Measurements from ENCODE around the gene KLF7. TPM values are rescaled to one million over a fixed set of nuclear protein-coding genes. Genes with fewer than 3 reads are reported as not detected.

KLF7 gene
- total RNA-seq, 1 donor from 2014 or later, result 120 TPM

GRCh38 chr2:207111757-207112156, 54.0 kb downstream of the KLF7 start:
- Mint-ChIP-seq H3K27me3 (ENCODE audit: unreplicated experiment) (peaks cover 6% of the 10 kb centered on the region), H3K36me3 (ENCODE audit: low read depth, unreplicated experiment) (peaks cover 19% of the 10 kb centered on the region), H3K4me3 (ENCODE audit: unreplicated experiment) (no peak overlapping the region), H3K9me3 (ENCODE audit: unreplicated experiment) (no peaks in the 10 kb centered on the region), H3K4me1 (ENCODE audit: unreplicated experiment) (peaks cover 47% of the 10 kb centered on the region), H3K27ac (ENCODE audit: unreplicated experiment) (no peak overlapping the region)
- TF ChIP-seq, protein P1, sequence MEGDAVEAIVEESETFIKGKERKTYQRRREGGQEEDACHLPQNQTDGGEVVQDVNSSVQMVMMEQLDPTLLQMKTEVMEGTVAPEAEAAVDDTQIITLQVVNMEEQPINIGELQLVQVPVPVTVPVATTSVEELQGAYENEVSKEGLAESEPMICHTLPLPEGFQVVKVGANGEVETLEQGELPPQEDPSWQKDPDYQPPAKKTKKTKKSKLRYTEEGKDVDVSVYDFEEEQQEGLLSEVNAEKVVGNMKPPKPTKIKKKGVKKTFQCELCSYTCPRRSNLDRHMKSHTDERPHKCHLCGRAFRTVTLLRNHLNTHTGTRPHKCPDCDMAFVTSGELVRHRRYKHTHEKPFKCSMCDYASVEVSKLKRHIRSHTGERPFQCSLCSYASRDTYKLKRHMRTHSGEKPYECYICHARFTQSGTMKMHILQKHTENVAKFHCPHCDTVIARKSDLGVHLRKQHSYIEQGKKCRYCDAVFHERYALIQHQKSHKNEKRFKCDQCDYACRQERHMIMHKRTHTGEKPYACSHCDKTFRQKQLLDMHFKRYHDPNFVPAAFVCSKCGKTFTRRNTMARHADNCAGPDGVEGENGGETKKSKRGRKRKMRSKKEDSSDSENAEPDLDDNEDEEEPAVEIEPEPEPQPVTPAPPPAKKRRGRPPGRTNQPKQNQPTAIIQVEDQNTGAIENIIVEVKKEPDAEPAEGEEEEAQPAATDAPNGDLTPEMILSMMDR (IDR thresholded peaks at IDR 0.05; ENCODE audit: unreplicated experiment), result no peak
- DNase-seq (ENCODE audit: low spot score), result no peak

DNA sequence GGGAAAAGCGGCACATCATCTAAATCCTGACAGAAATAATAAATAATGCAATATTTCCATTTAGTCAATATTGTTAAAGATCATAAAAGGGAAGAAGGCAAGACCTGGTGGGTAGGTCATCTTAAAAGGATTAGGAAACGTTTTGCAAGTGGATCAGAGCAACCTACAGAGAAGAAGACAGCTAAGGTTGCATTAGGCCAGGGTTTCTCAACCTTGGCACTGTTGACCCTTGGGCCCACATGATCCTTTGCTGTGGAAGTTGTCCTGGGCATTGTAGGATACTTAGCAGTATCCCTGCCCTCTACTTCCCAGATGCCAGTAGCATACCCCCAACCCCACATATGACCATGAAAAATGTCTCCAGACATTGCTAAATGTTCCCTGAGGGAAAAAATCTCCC, 55.0 kb downstream of the KLF7 start:
- no peak overlapping the region for H3K4me3 Mint-ChIP-seq (ENCODE audit: unreplicated experiment)
- no peak for DNase-seq (ENCODE audit: low spot score)
- H3K9me3 Mint-ChIP-seq (ENCODE audit: unreplicated experiment), result no peaks in the 10 kb centered on the region
- H3K36me3 Mint-ChIP-seq (ENCODE audit: low read depth, unreplicated experiment), result peaks cover 29% of the 10 kb centered on the region
- peaks cover 6% of the 10 kb centered on the region for H3K27me3 Mint-ChIP-seq (ENCODE audit: unreplicated experiment)
- TF ChIP-seq, protein P1 (IDR thresholded peaks at IDR 0.05; ENCODE audit: unreplicated experiment), result no peak
- peak overlapping the region; percentile 15 for H3K27ac Mint-ChIP-seq (ENCODE audit: unreplicated experiment)
- peaks cover 44% of the 10 kb centered on the region for H3K4me1 Mint-ChIP-seq (ENCODE audit: unreplicated experiment)

- Mint-ChIP-seq H3K4me1 (ENCODE audit: unreplicated experiment) (peaks cover 43% of the 10 kb centered on the region), H3K9me3 (ENCODE audit: unreplicated experiment) (no peaks in the 10 kb centered on the region)
Observed at GRCh38 chr2:207110310-207110709, 55.4 kb downstream of the KLF7 start.

DNA sequence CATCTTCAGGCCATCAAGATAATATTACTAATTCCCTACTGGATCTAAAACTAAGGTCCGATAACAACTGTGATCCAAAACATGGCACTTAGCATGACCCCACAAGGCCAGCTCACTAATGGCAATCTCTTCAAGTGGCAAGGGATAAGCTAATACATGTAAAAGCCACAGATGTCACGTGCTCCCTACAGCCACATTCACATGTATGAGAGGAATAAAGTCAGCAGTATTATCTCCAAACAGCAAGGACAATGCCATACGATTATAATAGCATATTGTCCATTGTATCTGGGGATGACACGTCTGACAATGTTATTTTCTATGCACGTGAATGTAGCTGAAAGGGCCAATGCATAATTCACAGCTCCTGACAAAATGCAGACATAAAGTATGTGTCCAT, 56.0 kb downstream of the KLF7 start:
- Mint-ChIP-seq H3K9me3 (ENCODE audit: unreplicated experiment) (no peaks in the 10 kb centered on the region), H3K27ac (ENCODE audit: unreplicated experiment) (no peak overlapping the region), H3K27me3 (ENCODE audit: unreplicated experiment) (peaks cover 5% of the 10 kb centered on the region), H3K36me3 (ENCODE audit: low read depth, unreplicated experiment) (peaks cover 35% of the 10 kb centered on the region), H3K4me3 (ENCODE audit: unreplicated experiment) (no peak overlapping the region), H3K4me1 (ENCODE audit: unreplicated experiment) (peaks cover 43% of the 10 kb centered on the region)
- TF ChIP-seq, protein P1 (IDR thresholded peaks at IDR 0.05; ENCODE audit: unreplicated experiment), result no peak
- DNase-seq (ENCODE audit: low spot score), result no peak

More at GRCh38 chr2:207110310-207110709, 55.4 kb downstream of the KLF7 start:
- Mint-ChIP-seq H3K27me3 (ENCODE audit: unreplicated experiment) (peaks cover 6% of the 10 kb centered on the region), H3K36me3 (ENCODE audit: low read depth, unreplicated experiment) (peaks cover 32% of the 10 kb centered on the region), H3K27ac (ENCODE audit: unreplicated experiment) (peak overlapping the region; percentile 15), H3K4me3 (ENCODE audit: unreplicated experiment) (no peak overlapping the region)
- TF ChIP-seq, protein P1 (IDR thresholded peaks at IDR 0.05; ENCODE audit: unreplicated experiment), result no peak
- no peak for DNase-seq (ENCODE audit: low spot score)

DNA sequence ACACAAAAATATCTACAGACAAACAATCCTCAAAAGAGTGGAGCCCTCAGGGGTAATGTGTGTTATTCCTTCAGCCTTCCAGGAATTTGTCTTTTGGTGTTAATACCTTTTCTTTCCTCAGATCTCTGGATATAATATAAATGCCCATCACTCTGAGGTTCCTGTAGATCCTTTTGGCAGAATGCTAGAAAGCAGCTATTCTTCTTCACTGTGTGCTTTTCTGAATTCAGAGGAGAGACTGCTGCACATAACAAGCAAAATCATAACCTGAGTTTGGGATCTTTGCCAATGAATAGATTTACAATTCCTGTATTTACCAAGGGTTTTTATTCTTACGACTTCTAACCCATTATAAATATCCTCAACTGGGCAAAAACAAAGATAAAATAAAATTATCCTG, 57.3 kb downstream of the KLF7 start:
- Mint-ChIP-seq H3K27me3 (ENCODE audit: unreplicated experiment) (peaks cover 5% of the 10 kb centered on the region), H3K4me3 (ENCODE audit: unreplicated experiment) (no peak overlapping the region), H3K36me3 (ENCODE audit: low read depth, unreplicated experiment) (peaks cover 48% of the 10 kb centered on the region), H3K27ac (ENCODE audit: unreplicated experiment) (no peak overlapping the region), H3K4me1 (ENCODE audit: unreplicated experiment) (peaks cover 45% of the 10 kb centered on the region), H3K9me3 (ENCODE audit: unreplicated experiment) (no peaks in the 10 kb centered on the region)
- no peak for DNase-seq (ENCODE audit: low spot score)
- TF ChIP-seq, protein P1 (IDR thresholded peaks at IDR 0.05; ENCODE audit: unreplicated experiment), result no peak

Data from endothelial cell (in vitro differentiated cells).